T-helper 2 cell treated with Interferon-gamma antibody and Interleukin-4, amounts not matched to agents 100 ng/mL and 5 ng/mL, for 36 hours (primary cell): ENCODE data around the gene NDUFV1. TPM values are rescaled to one million over a fixed set of nuclear protein-coding genes. Genes with fewer than 3 reads are reported as not detected.
"Not testable (repeated sequence)": the region's sequence is repeated elsewhere in the genome, so short reads cannot be mapped to it uniquely, and the experiment has no call there.

Experiments
- intact Hi-C: fragments of 100-400 bp; cut with micrococcal nuclease; formaldehyde crosslinking; loops from one replicate; pipeline ENCODE4 v1.15.1; 2023
- total RNA-seq: library from RNA; stranded (reverse); gene quantifications from 2 replicates; pipeline ENCODE4 v1.2.3, GENCODE V29; 2022

Gene NDUFV1
- total RNA-seq: 219 TPM in 2 replicates

DNA sequence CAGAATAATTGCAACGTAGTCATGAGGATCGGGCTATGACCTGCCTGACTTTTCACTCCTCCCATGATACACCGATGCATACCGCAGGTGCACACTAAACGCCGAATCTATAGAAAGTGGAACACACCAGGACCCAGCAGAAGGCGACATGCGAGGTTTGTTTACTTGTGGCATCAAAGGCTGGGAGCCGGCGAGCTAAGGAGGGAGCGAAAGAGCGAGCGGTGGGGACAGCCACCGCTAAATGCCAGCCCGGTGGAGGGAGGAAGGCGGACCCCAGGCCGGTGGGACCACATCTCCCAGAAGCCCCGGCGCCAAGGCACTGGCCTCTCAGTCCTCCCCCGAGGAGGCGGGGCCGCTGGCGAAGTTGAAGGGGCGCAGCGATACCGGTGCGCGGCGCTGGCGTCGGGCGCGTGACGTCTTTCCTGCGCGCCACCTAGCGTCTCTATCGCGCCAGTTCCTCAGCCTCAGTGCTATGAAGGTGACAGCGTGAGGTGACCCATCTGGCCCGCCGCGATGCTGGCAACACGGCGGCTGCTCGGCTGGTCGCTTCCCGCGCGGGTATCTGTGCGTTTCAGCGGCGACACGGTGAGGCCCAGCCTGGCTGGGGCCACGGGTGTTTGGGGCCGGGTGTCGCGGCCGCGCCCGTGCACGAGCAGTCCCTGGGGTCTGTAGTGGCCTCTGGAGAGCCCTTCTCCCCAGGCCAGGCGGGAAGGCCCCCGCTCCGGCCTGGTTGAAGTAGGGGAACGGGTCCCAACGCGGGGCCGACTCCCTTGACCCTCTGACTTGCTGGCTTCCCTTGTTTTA lies at the start of gene NDUFV1:
NDUFV1 (plus strand) TSS at position 445 of the 804 bp plus-strand sequence; CDS start at position 514, 69 bp downstream.
- intact Hi-C loops: loop anchor here (1.0 to 2.0 kb wide), 4 partner anchors 8 to 253 kb away; partner anchors contain the start of genes CDK2AP2, NUDT8 and POLD4

GRCh38 chr11:67558084-67558772 lies 48.5 kb upstream of the NDUFV1 start:
- intact Hi-C loops: no loop called here

- intact Hi-C loops: no loop called here
These were observed 44.6 kb upstream of the NDUFV1 start for GRCh38 chr11:67561971-67562619.

- intact Hi-C loops: no loop called here
These were observed 43.6 kb upstream of the NDUFV1 start for GRCh38 chr11:67562963-67563704.

DNA sequence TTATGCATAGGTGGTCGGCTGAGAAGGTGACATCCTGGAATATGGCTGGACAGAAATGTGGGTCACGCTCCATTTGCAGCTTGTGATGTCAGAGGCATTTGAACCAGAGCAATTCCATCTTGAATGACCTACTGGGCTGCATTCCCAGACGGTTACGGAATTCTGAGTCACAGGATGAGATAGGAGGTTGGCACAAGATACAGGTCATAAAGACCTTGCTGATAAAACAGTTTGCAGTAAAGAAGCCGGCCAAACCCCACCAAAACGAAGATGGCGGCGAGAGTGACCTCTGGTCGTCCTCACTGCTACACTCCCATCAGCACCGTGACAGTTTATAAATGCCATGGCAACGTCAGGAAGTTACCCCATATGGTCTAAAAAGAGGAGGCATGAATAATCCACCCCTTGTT lies 43.0 kb upstream of the NDUFV1 start:
- intact Hi-C loops: not testable (repeated sequence)

DNA sequence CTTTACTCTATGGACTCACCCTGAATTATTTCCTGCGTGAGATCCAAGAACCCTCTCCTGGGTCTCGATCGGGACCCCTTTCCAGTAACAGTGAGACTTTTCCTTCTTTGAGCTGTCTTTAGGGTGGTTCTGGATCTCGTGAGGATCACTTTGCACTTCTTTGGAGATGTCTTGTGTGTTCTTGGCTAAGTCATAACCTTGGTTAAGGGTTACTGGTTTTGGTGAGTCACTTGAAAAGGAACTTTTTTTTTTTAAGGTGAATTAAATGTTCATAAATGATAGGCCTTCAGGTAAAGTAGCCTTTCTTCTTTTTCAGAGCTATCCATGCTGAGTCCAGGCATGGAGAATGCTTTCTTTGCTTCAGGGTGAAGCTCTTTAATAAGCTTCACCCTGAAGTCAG lies 42.5 kb upstream of the NDUFV1 start:
- intact Hi-C loops: no loop called here

- intact Hi-C loops: no loop called here
These were observed 35.3 kb upstream of the NDUFV1 start for GRCh38 chr11:67571443-67571842.

DNA sequence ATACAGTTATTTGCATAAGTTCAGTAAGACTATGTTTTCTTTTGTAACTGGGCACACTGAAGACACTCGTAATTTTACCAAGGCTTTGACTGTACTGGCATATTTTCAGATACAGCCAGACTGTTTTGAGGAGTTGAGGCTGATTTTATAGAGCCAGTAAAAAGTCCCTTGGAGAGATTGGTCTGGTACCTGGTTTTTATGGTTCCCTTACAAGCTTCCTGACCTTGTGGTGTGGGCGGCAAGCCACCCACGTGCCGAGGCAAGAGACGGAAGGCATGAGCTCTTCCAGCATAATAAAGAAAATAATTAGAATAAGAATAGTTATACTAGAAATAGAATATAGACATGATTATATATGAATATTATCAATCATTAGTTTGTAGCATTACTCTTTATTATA lies 34.4 kb upstream of the NDUFV1 start:
- intact Hi-C loops: loop anchor here (1.0 kb wide), 1 partner anchor 87 kb away; no protein-coding TSS in a partner anchor

GRCh38 chr11:67572747-67573419 lies 33.9 kb upstream of the NDUFV1 start:
- intact Hi-C loops: loop anchor here (1.0 kb wide), 1 partner anchor 86 kb away; no protein-coding TSS in a partner anchor

- intact Hi-C loops: no loop called here
These were observed 31.8 kb upstream of the NDUFV1 start for GRCh38 chr11:67574938-67575337.

DNA sequence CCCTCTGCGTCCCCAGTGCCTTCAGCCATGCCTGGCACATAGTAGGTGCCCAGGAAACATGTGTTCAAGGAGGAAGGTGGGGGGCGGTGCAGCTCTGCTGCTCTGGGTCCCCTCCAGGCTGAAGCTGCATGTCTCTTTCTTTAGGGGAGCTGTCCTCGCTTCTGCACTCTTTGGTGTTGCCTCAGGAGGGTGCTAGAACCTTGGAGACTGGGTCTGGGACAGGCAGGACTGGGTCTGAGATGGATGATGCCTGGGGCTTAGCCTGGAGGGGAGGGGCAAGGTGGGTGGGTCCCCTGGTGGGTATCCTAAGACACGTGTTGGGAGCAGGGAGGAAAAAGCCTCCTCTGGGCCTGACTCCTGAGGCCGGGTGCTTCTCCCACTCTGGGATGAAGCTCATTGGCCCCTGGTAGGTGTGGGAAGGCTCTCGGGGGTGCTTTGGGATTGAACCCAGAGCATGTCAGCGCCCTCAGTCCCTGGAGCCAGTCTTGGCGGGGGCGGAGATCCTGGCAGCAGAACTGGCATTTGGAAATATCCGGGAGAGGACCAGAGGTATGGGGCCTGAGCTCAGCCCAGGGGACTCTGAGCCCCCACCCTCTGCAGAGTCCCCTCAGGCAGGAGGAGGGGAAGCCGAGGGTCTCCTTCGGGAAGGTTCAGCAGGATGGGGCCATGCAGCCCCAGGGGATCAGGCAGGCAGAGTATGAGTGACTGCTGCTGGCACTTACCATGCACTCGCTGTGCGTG lies 29.8 kb upstream of the NDUFV1 start:
- intact Hi-C loops: no loop called here

DNA sequence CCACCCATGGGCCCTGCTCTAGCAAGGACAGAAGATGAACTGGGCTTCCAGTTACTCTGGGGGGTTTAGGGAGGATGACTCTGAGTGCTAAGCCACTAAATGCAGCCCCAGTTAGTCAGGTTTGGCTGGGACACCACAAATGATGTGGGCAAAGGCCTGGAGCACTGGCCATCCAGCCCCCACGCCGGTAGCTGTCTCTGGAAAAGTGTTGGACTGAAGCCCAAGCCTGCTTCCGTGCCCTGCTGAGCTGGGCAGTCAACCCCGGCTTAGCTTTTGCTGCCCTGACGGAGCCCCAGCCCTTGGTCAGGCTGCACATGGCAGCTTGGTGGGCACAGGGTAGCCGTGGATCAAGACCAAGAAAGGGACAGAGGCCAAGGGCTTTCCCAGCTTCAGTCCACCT lies 28.8 kb upstream of the NDUFV1 start:
- intact Hi-C loops: no loop called here

GRCh38 chr11:67581469-67581868 lies 25.3 kb upstream of the NDUFV1 start:
- intact Hi-C loops: no loop called here

GRCh38 chr11:67582011-67582410 lies 24.7 kb upstream of the NDUFV1 start:
- intact Hi-C loops: no loop called here

- intact Hi-C loops: no loop called here
These were observed 23.2 kb upstream of the NDUFV1 start, which contains the start of gene GSTP1 for GRCh38 chr11:67583247-67584204. TSS of gene GSTP1 (plus strand) at chr11:67583812. CDS start at chr11:67583844, 32 bp downstream.

- intact Hi-C loops: no loop called here
These were observed 22.4 kb upstream of the NDUFV1 start for GRCh38 chr11:67584205-67584880.

GRCh38 chr11:67584881-67585873 lies 21.6 kb upstream of the NDUFV1 start:
- intact Hi-C loops: no loop called here
